Prostate gland (tissue), 2 donors: ENCODE data around the gene FAM184B.

Experiments
- POLR2A ChIP-seq: fragments of 450-650 bp; IDR thresholded peaks from one replicate; pipeline ENCODE4 v1.6.1; 2016; ENCODE audit warnings: antibody characterized with exemption, mild to moderate bottlenecking
- POLR2AphosphoS5 ChIP-seq: sonication (generic); formaldehyde crosslinking; IDR thresholded peaks from one replicate; pipeline ENCODE4 v1.6.1; 2017; ENCODE audit warnings: antibody characterized with exemption
- TF ChIP-seq, protein P1 (sequence below), 4 experiments: fragments of 200-600 bp in 2 of 4; fragments of 450-650 bp in 2 of 4; sonication (generic) in 2 of 4; IDR thresholded peaks; 1 replicate in 3 of 4; 2 replicates in 1 of 4; pipeline ENCODE4 v1.5.1; 2016 to 2019; ENCODE audit warnings: antibody characterized with exemption in 4 of 4, mild to moderate bottlenecking in 2 of 4, moderate library complexity in 2 of 4

DNA sequence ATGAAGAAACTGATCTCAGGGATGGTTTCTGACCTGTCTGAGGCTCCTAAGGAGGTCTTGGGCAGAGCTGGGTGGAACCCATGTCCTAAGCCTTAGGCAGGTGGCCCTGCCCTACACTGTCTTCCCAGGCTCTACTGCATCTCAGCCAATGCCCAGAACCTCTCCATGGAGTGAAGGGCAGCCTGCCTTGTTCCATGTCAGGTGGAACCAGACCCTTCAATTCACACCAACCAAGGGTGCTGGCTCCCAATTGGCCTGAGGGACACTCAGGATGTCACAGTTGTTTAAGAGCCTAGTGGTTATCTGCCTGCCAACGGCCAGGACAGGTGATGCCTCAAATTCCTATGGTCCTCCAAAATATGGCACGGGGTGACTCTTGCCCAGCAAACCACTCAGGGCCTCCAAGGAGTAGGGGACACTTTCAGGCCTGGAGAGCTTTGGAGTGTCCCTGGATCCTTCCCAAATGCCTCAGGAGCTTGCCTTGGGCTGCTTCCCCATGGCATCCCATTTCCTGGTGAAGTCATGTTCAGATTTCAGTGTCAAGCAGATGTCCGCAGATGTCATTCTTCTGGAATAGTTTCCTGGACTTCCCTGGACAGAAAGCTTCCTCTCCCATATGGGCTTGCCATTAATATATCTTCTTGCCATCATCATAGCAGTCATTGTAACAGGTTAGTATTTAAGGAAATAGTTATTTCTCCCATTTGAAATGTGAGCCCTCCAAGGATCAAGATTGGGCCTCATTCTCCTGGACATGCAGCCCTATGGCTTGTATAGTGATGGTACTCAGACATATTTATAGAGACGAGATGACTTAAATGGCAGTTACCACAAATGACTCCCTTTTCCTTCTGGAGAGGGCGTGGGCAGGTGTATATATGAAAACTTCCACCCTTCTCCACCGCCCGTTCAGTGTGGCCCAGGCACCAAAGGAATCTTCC lies 99.9 kb downstream of the FAM184B start:
- TF ChIP-seq POLR2AphosphoS5 (no peak), POLR2A (no peak)
- TF ChIP-seq, protein P1, sequence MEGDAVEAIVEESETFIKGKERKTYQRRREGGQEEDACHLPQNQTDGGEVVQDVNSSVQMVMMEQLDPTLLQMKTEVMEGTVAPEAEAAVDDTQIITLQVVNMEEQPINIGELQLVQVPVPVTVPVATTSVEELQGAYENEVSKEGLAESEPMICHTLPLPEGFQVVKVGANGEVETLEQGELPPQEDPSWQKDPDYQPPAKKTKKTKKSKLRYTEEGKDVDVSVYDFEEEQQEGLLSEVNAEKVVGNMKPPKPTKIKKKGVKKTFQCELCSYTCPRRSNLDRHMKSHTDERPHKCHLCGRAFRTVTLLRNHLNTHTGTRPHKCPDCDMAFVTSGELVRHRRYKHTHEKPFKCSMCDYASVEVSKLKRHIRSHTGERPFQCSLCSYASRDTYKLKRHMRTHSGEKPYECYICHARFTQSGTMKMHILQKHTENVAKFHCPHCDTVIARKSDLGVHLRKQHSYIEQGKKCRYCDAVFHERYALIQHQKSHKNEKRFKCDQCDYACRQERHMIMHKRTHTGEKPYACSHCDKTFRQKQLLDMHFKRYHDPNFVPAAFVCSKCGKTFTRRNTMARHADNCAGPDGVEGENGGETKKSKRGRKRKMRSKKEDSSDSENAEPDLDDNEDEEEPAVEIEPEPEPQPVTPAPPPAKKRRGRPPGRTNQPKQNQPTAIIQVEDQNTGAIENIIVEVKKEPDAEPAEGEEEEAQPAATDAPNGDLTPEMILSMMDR (IDR thresholded peaks at IDR 0.05) = no peak
